ENCODE results near the gene RNF32. TPM values are rescaled to one million over a fixed set of nuclear protein-coding genes. Genes with fewer than 3 reads are reported as not detected.

Gene RNF32
- total and polyA plus RNA-seq, 10 donors: 0.28 to 2.8 (median 0.75) TPM; not detected in 1

DNA sequence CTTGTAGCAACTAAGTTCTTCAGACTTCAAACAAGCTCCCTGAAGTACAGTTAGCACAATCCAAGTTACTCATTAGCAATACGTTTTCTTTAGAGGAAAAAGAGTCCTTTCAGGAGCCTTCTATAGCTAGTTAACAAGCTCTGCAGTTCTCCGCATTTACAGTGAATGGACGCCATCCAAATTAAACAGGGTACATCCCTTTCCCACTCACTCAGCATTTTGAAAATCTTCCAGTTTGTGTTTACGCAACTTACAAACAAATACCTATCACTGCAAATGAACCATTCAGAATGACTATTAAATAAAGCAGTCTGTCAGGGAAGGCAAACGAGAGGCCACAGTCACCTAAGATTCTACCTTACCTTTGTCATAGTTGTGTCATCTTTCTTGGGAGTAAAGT, 84.5 kb downstream of the RNF32 start:
- intact Hi-C loops (cut with DNase I; ENCODE audit: low total_unique reads): no loop called here
- WGBS, 5 donors: 92 to 98% (median 94%) methylated on average over 5 of the region's 5 CpGs
- DNase-seq: no peak
- Histone ChIP-seq H3K27me3 (replicated peaks in 1 of 7) (no peaks in the 10 kb centered on the region), H3K27ac (no peak overlapping the region), H3K36me3 (peaks cover 0 to 42% (median 0%) of the 10 kb centered on the region in 6 donors), H3K4me1 (no peaks in the 10 kb centered on the region), H3K9me3 (no peaks in the 10 kb centered on the region), H3K4me3 (no peak overlapping the region)
- TF ChIP-seq POLR2A (IDR thresholded peaks at IDR 0.05) (no peak), POLR2AphosphoS5 (IDR thresholded peaks at IDR 0.05) (no peak)
- TF ChIP-seq, protein P1, sequence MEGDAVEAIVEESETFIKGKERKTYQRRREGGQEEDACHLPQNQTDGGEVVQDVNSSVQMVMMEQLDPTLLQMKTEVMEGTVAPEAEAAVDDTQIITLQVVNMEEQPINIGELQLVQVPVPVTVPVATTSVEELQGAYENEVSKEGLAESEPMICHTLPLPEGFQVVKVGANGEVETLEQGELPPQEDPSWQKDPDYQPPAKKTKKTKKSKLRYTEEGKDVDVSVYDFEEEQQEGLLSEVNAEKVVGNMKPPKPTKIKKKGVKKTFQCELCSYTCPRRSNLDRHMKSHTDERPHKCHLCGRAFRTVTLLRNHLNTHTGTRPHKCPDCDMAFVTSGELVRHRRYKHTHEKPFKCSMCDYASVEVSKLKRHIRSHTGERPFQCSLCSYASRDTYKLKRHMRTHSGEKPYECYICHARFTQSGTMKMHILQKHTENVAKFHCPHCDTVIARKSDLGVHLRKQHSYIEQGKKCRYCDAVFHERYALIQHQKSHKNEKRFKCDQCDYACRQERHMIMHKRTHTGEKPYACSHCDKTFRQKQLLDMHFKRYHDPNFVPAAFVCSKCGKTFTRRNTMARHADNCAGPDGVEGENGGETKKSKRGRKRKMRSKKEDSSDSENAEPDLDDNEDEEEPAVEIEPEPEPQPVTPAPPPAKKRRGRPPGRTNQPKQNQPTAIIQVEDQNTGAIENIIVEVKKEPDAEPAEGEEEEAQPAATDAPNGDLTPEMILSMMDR (IDR thresholded peaks at IDR 0.05 in 8 of 11, conservative IDR thresholded peaks at IDR 0.05 in 3 of 11): no peak

DNA sequence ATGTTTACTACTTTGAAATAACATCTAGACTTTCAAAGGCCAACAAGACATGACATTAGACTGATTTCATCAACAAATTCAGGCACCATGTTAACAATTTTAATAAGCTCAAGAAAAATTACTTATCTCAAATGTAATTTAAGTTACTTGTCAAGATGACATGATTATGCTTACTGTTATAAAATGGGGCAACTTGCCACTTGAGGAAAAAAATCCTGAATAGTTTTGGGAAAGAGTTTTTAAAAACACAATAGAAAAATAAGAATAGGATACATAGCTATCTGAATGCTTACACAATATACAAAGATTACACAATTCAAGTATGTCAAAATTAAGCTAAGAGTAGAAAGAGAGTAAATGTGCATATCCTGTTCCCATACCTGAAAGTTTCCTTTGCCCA, 85.4 kb downstream of the RNF32 start:
- DNase-seq: no peak
- Histone ChIP-seq H3K4me1 (no peaks in the 10 kb centered on the region), H3K27ac (no peak overlapping the region), H3K9me3 (no peaks in the 10 kb centered on the region), H3K27me3 (replicated peaks in 1 of 7) (no peaks in the 10 kb centered on the region), H3K36me3 (peaks cover 0 to 49% (median 0%) of the 10 kb centered on the region in 6 donors), H3K4me3 (no peak overlapping the region)
- no peak for TF ChIP-seq POLR2AphosphoS5 (IDR thresholded peaks at IDR 0.05)
- TF ChIP-seq POLR2A (IDR thresholded peaks at IDR 0.05): no peak
- TF ChIP-seq, protein P1 (IDR thresholded peaks at IDR 0.05 in 8 of 11, conservative IDR thresholded peaks at IDR 0.05 in 3 of 11): no peak
- intact Hi-C loops (cut with DNase I; ENCODE audit: low total_unique reads): no loop called here
